GM12878 (cell line): ENCODE data around the gene GPRC5B. TPM values are rescaled to one million over a fixed set of nuclear protein-coding genes. Genes with fewer than 3 reads are reported as not detected.

Experiments
- ATAC-seq: fragments of 200-7000 bp; cut with Tn5 transposase; 3 replicates; pipeline ENCODE4 v1.9.1; 2020; ENCODE audit warnings: mild to moderate bottlenecking, moderate library complexity
- BruUV-seq: library from RNA; stranded (reverse); fragments of 400-500 nt; replicated peaks from 2 replicates; lab custom pipeline; 2021; lab: Mats Ljungman, UMichigan
- CTCF ChIA-PET: fragments of 300-600 bp; sonication (Branson Sonifier 250); formaldehyde crosslinking; extraction: SDS; loops from one replicate; lab custom pipeline; 2021; ENCODE audit warnings: inconsistent platforms; lab: Yijun Ruan, JAX
- POLR2A ChIA-PET: fragments of 350-600 bp; formaldehyde crosslinking; extraction: SDS; loops from one replicate; lab custom pipeline; 2021; ENCODE audit warnings: inconsistent platforms; lab: Charles Lee
- RAD21 ChIA-PET: fragments of 300-600 bp; sonication (Branson Sonifier 250); formaldehyde crosslinking; loops from one replicate; lab custom pipeline; 2023; ENCODE audit warnings: antibody characterized with exemption; ENCODE audit not compliant: unreplicated experiment; lab: Charles Lee
- SMC1A ChIA-PET: fragments of 300-600 bp; sonication (Branson Sonifier 250); formaldehyde crosslinking; loops from one replicate; lab custom pipeline; 2023; ENCODE audit not compliant: unreplicated experiment, uncharacterized antibody; lab: Charles Lee
- DNase-seq: peaks from one replicate; pipeline ENCODE4 v3.0.0-alpha.2; 2011; ENCODE audit warnings: low read depth, low spot score
- FAIRE-seq: peaks from 3 replicates; lab custom pipeline; 2011; peaks lifted over from hg19 to GRCh38; lab: Jason Lieb, UNC
- H2AFZ ChIP-seq: 2 replicates; pipeline ENCODE4 v1.6.0; 2011; ENCODE audit warnings: low read depth, low read length, control low read depth; ENCODE audit not compliant: control insufficient read depth
- H3K27ac ChIP-seq: 2 replicates; pipeline ENCODE4 v1.5.1; 2011; ENCODE audit warnings: control low read depth; ENCODE audit not compliant: control insufficient read depth, insufficient read depth
- H3K27me3 ChIP-seq, 2 experiments: replicated peaks in 1 of 2; 2 replicates each; pipeline versions ENCODE4 v1.6.0 to v1.6.1; 2011; ENCODE audit warnings: low read length in 1 of 2; ENCODE audit not compliant: control insufficient read depth in 2 of 2, insufficient read depth in 2 of 2
- H3K36me3 ChIP-seq, 2 experiments: 2 replicates each; pipeline ENCODE4 v1.5.1; 2011; ENCODE audit warnings: low read length in 1 of 2; ENCODE audit not compliant: control insufficient read depth in 2 of 2, insufficient read depth in 2 of 2
- H3K4me1 ChIP-seq: 2 replicates; pipeline ENCODE4 v1.6.1; 2011; ENCODE audit warnings: mild to moderate bottlenecking, low read length, moderate library complexity, mixed read lengths; ENCODE audit not compliant: control insufficient read depth, insufficient read depth
- H3K4me2 ChIP-seq: 2 replicates; pipeline ENCODE4 v1.6.0; 2011; ENCODE audit warnings: control low read depth; ENCODE audit not compliant: control insufficient read depth, insufficient read depth
- H3K4me3 ChIP-seq: fragments of 200-600 bp; sonication (generic); 2 replicates; pipeline ENCODE4 v1.5.1; 2016
- H3K79me2 ChIP-seq: 2 replicates; pipeline ENCODE4 v1.6.0; 2011; ENCODE audit warnings: low read length; ENCODE audit not compliant: control insufficient read depth, insufficient read depth
- H3K9ac ChIP-seq: 2 replicates; pipeline ENCODE4 v1.8.0; 2011; ENCODE audit warnings: low read length, control low read depth, mixed read lengths; ENCODE audit not compliant: control insufficient read depth, insufficient read depth
- H3K9me3 ChIP-seq: replicated peaks from 3 replicates; pipeline ENCODE4 v1.5.1; 2011; ENCODE audit warnings: mild to moderate bottlenecking, low read length; ENCODE audit not compliant: control insufficient read depth, insufficient read depth
- H4K20me1 ChIP-seq: 2 replicates; pipeline ENCODE4 v1.6.0; 2011; ENCODE audit not compliant: control insufficient read depth, insufficient read depth
- FOXM1 ChIP-seq: IDR thresholded peaks from 2 replicates; pipeline ENCODE4 v1.6.1; 2012; ENCODE audit warnings: low read depth, mild to moderate bottlenecking, inconsistent platforms, low read length, moderate library complexity
- MYC ChIP-seq: IDR thresholded peaks from 2 replicates; pipeline ENCODE4 v1.6.1; 2011; ENCODE audit warnings: mild to moderate bottlenecking, low read length, moderate library complexity, inconsistent platforms; ENCODE audit not compliant: insufficient read depth, insufficient replicate concordance, insufficient read length, severe bottlenecking
- TCF7 ChIP-seq: IDR thresholded peaks from 2 replicates; pipeline ENCODE4 v1.6.1; 2014; ENCODE audit warnings: antibody characterized with exemption, borderline replicate concordance
- YBX1 ChIP-seq: fragments of 450-650 bp; IDR thresholded peaks from 2 replicates; pipeline ENCODE4 v1.6.1; 2016; ENCODE audit warnings: antibody characterized with exemption
- ZNF217 ChIP-seq: fragments of 450-650 bp; IDR thresholded peaks from 2 replicates; pipeline ENCODE4 v1.6.1; 2017; ENCODE audit warnings: antibody characterized with exemption, mild to moderate bottlenecking
- ZNF24 ChIP-seq: fragments of 450-650 bp; IDR thresholded peaks from 2 replicates; pipeline ENCODE4 v1.6.1; 2017; ENCODE audit warnings: antibody characterized with exemption, mild to moderate bottlenecking
- ZSCAN29 ChIP-seq: fragments of 450-650 bp; IDR thresholded peaks from 2 replicates; pipeline ENCODE4 v1.6.1; 2017; ENCODE audit warnings: mild to moderate bottlenecking, moderate library complexity
- WGBS: methylation state at CpG from one replicate; pipeline ENCODE4 v1.1.6; 2016; ENCODE audit warnings: low lambda C conversion rate; ENCODE audit not compliant: insufficient replicate concordance, insufficient coverage; ENCODE audit errors: missing lambda C conversion rate; 5-methylcytosine and 5-hydroxymethylcytosine counted together
- in situ Hi-C: fragments of 300-500 bp; cut with MboI; formaldehyde crosslinking; loops from 9 replicates; pipeline ENCODE4 v1.14.3; 2018; ENCODE audit warnings: mixed read lengths
- intact Hi-C: fragments of 100-400 bp; cut with micrococcal nuclease; formaldehyde crosslinking; loops from one replicate; pipeline ENCODE4 v1.14.2; 2022; ENCODE audit not compliant: unreplicated experiment
- polyA plus RNA-seq, 11 experiments: library from polyadenylated mRNA; depleted of rRNA in 4 of 11; unstranded in 6 of 11; stranded (reverse) in 5 of 11; fragments of >200 nt; fragmentation: Nextera tagmentation in 4 of 11; fragmentation: Illumina TruSeq in 1 of 11; extraction: Ambion mirVana in 4 of 11; extraction: Trizol in 1 of 11; gene quantifications; 1 replicate in 1 of 11; 2 replicates in 10 of 11; pipeline versions ENCODE4 v1.2.1 to v1.2.3, GENCODE V29; 2011 to 2016; ENCODE audit warnings: inconsistent platforms in 2 of 11, missing spikeins in 2 of 11, low read depth in 1 of 11
- total RNA-seq, 4 experiments: library from RNA; depleted of rRNA in 3 of 4; stranded (reverse); fragments of >200 nt in 3 of 4; fragmentation: Illumina TruSeq in 1 of 4; extraction: Trizol in 1 of 4; gene quantifications; 2 replicates each; pipeline versions ENCODE4 v1.2.1 to v1.2.3, GENCODE V29; 2013 to 2021

The GPRC5B gene
- total and polyA plus RNA-seq, 10 of the 15 experiments (the other 5 are each of a cell fraction or from before 2014, with no cell fraction given) = 0.01 to 0.42 (median 0.15) TPM; not detected in 2

GRCh38 chr16:19851476-19851875 lies 33.2 kb downstream of the GPRC5B start:
- Histone ChIP-seq H4K20me1 (no peaks in the 10 kb centered on the region), H3K9ac (no peak overlapping the region), H3K36me3 (no peaks in the 10 kb centered on the region), H3K9me3 (no peaks in the 10 kb centered on the region), H3K4me2 (no peak overlapping the region), H3K4me1 (no peaks in the 10 kb centered on the region), H3K4me3 (no peak overlapping the region), H3K27me3 (no peaks in the 10 kb centered on the region), H2AFZ (no peak overlapping the region), H3K79me2 (no peaks in the 10 kb centered on the region), H3K27ac (no peak overlapping the region)
- ChIA-PET SMC1A (interaction anchor here (1.7 kb wide), 1 partner anchor 10 kb away, joined by 4 read pairs; no protein-coding TSS in a partner anchor), RAD21 (interaction anchor here (1.3 kb wide), 1 partner anchor 133 kb away, joined by 3 read pairs; the partner anchor contains the start of genes IQCK and KNOP1), POLR2A (no interaction called here), CTCF (interaction anchor here (1.3 kb wide), 2 partner anchors 13 to 35 kb away, joined by 3 read pairs; no protein-coding TSS in a partner anchor)
- ATAC-seq = no peak
- intact Hi-C loops (loop anchor here (10.0 kb wide), 1 partner anchor 47 kb away; no protein-coding TSS in a partner anchor), in situ Hi-C loops (no loop called here)
- TF ChIP-seq ZNF24 = no peak
- TF ChIP-seq FOXM1 = no peak
- no peak for TF ChIP-seq ZNF217
- TF ChIP-seq MYC = no peak
- TF ChIP-seq ZSCAN29 = no peak
- no peak for TF ChIP-seq TCF7
- no peak for TF ChIP-seq YBX1
- no TSS peak for BruUV-seq
- DNase-seq = no peak
- WGBS = 38% methylated on average over 7 of the region's 7 CpGs
- no peak for FAIRE-seq
